GM21723 (cell line): ENCODE results near the gene C4BPB.

Source experiments
- ATAC-seq: cut with Tn5 transposase; IDR thresholded peaks from one replicate; pipeline ENCODE4 v1.9.1; 2021; ENCODE audit warnings: mild to moderate bottlenecking, moderate library complexity; ENCODE audit not compliant: unreplicated experiment

Gene C4BPB

GRCh38 chr1:207130252-207131036 is 41.8 kb downstream of the C4BPB start:
- ATAC-seq: no peak

DNA sequence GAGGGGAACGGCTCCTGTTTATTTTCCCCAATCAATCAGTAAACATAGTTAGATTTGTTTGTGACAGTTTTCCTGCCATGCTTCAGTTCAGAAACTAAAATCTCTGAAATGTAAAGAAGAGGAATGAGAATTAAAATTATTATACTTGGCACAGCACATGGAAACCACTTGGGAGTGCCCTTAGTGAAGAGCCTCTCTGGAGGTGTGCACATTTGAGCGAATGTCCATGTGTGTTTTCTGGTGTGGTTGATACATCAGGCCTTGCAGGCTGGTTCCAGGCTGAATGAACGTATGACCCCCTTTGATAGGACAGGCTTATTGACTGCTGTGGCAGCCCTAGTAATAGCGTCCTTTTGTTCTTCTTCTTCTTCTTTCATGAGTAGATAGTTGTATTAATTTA is 42.5 kb downstream of the C4BPB start:
- ATAC-seq: no peak

DNA sequence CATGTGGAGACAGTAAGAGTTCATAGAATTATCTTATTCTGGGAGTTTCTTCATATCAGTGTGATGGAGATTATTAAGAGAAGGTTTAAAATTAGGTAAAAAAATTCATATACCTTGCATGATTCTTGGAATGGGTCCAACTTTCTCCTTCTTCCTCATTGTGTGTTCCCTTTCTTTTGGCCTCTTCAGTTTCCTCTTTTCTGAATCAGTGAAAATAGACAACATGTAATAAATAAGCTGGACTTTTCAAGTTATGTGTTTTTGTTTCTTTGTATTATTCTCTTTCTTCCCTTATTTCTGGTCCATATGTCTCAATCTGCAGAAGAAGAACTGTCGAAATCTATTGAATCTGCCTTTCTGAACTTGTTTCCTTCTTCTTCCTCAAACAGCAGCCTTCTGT is 45.9 kb downstream of the C4BPB start:
- ATAC-seq: no peak

DNA sequence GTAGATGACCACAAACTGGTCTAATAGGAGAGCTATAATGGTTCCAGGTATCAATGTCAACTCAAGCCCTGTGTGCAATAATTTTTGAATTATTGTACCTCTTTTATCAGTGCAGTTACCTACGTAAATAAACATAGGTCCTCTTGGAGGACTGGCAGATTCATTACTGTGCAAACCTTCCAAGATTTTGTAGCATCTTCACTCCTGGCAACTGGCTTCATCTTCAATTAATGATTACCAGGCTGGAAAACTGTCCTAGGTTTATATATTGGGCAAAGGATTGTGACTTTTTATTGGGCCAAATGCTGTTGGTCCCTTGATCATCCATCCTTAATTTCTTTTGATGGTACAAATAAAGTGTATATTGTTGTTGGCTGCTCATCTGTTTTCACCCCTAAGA is 51.0 kb downstream of the C4BPB start:
- ATAC-seq: no peak

GRCh38 chr1:207140536-207140935 is 51.9 kb downstream of the C4BPB start:
- no peak for ATAC-seq

DNA sequence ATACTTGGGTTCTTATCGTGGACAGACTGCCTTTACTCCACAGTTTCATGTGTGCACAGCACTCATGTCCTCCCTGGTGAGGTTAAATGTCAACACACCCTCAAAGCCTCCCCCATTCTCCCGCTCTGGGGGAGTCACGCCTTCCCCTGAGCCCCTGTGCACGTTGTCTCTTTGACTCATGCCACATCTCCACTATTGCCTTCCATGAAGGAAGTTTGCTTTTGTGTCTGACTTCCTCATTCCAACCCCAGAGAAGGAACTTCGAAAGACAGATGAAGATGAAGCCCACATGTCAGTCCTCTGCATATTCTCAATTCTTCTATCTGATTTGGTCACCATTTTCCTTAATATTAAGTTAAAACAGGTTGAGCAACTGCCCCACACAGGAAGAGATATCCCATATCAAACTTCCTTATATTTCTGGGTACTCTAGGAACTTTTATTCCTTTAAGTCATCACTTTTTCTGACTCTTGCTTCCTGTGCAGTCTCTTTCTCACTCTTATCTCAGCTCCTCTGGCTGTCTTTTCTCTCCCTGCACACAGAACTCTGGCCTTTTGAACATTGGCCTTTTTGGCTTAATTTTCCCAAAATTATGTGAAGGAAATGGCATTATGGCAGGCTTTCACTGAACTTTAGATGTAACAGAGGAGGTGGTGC is 56.9 kb downstream of the C4BPB start:
- ATAC-seq: no peak
